ENCODE measurements around the gene EVX1.

EVX1 gene

GRCh38 chr7:27235387-27236311 is 7.0 kb upstream of the EVX1 start:
- peak; percentile 92 for DNase-seq

- peak; percentile 85 for DNase-seq
These were observed 4.8 kb upstream of the EVX1 start for GRCh38 chr7:27237735-27238334.

DNA sequence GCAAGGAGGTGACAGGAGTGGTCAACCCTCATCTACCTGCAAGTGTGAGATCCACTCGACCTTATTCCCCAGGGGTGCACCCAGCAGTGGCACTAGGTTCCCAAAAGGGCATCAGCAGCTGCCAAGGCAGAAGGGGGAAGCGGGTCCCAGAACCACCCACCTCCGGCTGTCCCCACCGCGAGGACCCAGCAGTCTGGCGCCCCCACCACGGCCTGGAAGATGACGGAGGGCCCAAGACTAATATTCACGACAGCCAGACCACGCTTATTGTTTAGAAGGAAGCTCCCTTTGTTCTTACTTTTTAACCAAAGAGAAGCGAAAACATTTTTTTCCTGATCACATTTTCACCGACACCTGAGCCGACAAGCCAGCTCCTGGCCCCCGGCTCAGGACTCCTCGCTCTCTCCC is 3.6 kb upstream of the EVX1 start:
- no peak for DNase-seq

GRCh38 chr7:27239387-27240014 is 3.1 kb upstream of the EVX1 start:
- peak; percentile 79 for DNase-seq

DNA sequence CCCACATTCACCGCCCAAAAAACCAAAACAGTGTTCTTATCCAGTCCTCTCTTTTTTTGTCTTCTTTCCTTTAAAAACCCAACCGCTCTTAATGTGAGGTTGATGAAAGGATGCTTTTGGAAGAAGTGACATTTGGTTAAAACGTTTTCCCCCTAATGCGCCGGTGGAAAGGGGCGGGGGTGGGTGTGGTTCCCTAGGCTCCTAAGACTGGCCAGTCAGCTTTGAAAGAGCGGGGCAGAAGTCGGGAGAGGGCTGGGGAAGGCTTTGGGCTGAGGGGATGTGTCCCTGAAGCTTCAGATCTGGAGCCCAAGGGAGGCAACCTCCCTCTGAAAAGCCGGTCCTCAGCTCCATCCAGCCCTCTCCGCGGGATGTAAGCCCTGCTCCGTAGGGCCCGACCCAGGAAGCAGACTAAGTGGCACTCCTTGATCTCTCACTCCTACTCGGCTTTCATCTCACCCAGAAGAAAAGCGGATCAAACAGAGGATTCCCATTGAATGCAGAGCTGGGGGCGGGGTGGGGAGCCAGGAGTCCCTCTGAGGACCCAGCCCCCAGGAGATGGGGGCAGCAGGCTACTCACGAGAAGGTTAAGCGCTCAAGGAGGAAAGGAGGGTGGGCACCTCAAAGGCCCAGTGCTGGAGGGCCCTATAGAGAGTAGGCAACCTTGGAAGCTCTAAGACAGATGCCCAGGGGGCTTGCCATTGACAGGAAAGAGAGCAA is 2.4 kb upstream of the EVX1 start:
- no peak for DNase-seq

GRCh38 chr7:27241189-27242056 is 1.2 kb upstream of the EVX1 start:
- DNase-seq = no peak

GRCh38 chr7:27242154-27242553 is 448 bp upstream of the EVX1 start:
- no peak for DNase-seq

DNA sequence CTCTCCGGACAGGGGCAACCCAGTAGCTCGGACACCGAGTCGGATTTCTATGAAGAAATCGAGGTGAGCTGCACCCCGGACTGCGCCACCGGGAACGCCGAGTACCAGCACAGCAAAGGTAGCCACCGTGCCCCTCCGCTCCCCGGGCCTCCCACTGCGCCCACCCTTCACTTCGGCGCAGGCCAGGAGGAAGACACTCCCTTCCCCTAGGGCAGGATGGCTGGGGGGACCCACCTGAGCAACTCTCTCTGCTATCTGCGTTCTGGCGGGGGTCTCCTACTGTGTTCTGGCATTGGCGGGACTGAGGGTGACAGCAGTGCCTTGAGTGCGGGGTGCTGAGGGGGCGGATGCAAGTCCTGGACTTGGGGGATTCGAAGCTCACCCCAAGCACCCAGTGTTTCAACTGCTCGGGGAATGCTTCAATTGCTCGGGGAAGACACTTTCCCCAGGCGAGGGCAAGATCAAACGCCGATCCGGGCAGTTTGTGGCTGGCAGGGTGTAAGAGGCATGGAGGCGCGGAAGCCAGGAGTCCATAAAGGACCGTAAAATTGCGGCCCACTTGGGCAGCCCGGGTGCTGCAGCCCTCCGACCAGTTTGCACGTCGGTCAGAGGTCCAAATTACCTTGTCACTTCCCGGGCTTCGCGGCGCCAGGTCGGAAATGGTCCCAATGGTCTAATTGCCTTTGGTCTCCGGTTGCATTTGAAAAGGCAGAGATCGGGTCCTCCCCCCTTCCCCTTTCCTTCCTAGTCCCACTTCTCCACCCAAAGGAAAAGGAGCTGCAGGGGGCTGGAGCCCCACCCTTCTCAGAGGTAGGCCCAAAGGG is 950 bp downstream of the EVX1 start:
- DNase-seq = no peak

DNA sequence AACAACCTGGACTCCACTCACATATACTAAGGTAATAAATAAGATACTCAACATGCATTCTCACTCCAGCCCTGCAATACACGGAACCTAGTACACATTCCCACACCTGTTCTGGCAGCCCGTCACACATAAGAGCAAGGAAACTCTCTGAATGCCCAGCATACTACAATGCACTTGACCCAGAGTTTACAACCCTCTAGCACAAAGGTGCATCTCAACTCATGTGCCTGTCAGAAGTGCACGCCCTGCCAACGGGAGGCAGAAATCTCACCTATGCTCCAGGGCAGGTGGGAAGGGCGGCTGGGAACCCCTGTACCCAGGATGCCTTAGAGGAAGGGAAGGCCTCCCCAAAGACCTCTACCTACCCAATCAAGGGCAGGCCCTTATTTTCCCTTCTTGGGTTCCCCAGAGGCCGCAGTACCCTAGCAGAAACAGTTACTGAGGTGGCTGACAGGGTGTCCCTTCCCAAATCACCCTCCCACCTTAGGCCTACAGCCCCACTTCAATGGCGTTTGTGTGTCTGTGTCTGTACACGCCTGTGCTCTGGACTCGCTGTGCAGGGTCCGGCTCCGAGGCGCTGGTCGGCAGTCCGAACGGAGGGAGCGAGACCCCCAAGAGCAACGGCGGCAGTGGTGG is 2.0 kb downstream of the EVX1 start:
- no peak for DNase-seq

DNA sequence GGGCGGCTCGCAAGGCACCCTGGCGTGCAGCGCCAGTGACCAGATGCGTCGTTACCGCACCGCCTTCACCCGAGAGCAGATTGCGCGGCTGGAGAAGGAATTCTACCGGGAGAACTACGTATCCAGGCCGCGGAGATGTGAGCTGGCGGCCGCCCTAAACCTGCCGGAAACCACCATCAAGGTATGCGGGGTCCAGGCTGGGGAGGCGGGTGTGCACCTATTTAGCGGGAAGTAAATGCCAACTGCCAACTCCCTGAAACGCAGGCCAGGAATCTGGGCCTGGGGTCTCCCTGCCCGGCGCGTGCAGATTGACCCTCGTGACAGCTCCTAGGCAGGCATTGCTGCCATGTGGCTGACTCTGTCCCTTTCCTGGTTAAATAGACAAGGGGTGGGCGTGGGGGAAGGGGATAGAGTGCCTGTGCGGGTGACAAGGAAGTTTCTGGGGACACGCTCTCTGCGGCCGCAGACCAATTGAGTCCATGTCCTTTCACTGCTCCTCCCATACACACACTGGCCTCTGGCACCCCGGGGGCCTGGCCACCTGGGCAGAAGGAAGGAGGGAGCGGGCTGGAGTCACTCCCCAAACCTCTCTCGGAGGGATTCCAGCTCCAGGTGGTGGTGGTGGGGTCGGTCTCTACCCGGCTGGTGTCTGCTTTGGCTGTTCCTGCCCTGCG is 2.7 kb downstream of the EVX1 start:
- no peak for DNase-seq

DNA sequence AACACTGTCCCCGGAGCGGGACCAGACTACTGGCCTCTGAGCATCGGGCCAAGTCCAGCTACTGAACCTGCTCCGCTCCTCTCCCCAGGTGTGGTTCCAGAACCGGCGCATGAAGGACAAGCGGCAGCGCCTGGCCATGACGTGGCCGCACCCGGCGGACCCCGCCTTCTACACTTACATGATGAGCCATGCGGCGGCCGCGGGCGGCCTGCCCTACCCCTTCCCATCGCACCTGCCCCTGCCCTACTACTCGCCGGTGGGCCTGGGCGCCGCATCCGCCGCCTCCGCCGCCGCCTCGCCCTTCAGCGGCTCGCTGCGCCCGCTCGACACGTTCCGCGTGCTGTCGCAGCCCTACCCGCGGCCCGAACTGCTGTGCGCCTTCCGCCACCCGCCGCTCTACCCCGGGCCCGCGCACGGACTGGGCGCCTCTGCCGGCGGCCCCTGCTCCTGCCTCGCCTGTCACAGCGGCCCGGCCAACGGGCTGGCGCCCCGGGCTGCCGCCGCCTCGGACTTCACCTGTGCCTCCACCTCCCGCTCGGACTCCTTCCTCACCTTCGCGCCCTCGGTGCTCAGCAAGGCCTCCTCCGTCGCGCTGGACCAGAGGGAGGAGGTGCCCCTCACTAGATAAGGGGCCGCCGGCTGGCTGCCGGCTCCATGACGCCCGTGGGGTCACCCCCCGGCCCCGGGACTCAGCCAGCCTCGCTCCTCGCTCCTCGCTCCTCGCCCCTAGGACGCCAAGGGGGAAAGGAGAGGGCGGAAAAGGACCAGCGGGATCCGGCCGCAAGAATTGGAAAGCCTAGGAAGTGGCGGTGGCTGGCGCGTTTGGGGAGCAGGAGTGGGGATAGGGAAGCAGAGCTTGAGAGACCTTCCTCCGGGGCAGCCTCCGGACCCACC is 3.4 kb downstream of the EVX1 start:
- peak; percentile 75 for DNase-seq

DNA sequence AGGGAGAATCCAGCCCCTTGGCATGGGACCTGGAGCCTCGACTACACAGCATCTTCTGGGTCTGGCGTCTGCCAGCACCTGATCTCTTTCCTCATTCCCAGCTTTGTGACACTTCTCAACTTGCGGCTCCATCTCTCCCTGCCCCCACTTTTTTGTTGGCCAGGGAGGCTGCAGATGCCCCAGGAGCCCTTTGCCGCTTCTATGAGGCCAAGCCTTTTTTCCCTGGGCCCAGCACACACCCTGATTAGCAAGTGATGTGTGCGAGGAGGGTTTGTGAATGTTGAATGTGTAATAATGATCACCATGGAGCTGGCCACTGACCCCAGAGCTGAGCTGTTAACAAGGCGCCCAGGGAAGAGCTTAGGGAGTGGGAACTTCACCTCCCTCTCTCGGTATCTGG is 4.4 kb downstream of the EVX1 start:
- DNase-seq = no peak

DNA sequence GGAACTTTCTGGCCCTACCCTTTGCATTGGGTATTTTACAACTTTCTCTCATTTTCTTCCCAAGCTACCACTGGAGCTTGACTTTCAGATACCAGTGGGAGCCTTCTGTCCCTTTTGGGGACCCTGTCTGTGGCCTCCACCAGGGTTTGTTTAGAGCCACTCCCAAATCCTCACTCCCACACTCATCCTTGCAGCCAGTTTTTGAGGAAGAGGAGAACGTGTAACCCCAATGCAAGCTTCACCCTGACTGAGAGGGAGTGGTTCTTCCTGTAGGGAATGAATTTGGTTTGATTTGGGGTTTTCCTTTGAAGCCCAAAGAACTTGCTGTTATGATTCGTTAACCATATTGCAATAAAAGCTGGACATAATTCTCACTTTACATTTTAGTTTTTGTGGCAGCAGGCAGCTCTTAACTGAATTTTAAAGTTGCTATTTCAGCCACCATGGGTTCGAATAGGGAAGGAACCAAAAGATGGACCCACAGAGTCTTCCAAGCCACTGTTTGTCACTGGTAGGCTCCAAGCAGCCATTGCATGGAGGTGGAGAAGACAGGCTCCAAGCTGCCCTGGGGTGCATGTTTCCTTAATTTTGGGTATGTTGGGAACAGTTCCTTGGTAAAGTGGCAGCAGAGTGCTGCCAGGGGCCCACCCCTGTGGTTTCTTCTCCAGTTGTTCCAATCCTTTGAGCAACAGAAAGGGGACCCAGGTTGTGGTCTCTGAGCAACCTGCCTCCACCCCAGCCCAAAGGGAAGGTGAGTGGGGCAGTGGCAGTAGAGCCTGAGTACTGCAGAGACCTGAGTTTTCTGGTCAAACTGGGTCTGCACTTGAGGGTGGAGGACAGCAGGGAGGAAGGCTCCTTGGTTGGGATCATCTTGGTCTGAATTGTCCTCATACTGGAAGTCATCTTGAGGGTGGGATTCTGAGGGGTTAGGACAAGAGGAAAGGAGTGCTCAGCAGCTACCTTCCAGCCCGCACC is 5.1 kb downstream of the EVX1 start:
- no peak for DNase-seq

- no peak for DNase-seq
These were observed 5.8 kb downstream of the EVX1 start for GRCh38 chr7:27248427-27248806.

GRCh38 chr7:27248911-27249723 is 6.5 kb downstream of the EVX1 start:
- DNase-seq = peak; percentile 52

DNA sequence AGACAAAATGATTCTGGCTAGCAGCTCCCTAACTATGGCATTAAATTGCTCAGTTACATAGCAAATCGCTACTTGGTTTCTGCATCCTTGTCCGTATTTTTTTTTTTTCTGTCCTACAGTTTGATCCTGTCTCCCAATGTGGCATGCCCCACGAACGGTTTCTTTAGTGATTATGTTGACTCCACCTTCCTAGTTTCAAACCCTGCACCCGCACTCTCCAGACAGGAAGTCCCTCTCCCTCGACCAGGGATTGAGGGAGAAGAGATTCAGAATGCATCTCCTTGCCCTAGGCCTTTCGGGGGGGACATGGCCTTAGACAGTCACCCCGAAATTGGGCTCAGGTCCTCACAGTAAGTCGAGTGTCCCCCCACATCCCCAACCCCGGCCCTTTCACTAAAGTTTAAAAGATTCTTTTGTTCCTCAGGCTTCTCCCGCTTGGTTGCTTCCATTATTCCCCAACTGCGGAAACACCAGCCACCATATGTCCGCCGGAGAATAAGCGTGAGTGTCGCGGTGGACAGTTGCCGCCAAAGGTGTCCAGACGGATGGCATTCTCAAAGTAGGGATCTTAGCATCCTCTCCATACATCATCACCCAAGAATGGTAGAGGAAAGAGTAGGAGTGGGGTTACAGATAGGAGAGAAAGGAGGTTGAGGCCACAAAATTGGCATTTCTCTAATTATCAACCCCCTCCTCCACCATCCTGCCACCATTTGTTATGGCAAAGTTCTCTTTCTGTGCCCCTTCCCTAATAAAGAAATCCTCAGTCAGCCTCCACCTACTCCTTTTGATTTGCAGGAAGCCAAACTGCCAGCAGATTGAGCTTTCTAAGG is 7.3 kb downstream of the EVX1 start:
- peak; percentile 40 for DNase-seq
